Activated CD8-positive, alpha-beta T cell treated with anti-CD3 and anti-CD28 coated beads for 36 hours (primary cell): Measurements from ENCODE around the gene LINC01488. TPM values are rescaled to one million over a fixed set of nuclear protein-coding genes. Genes with fewer than 3 reads are reported as not detected.

Source experiments
- ATAC-seq: fragments of 200-7000 bp; cut with Tn5 transposase; one replicate; pipeline ENCODE4 v1.10.0; 2021; ENCODE audit warnings: mild to moderate bottlenecking, moderate library complexity
- CTCF ChIA-PET: fragments of 350-600 bp; sonication (Branson Sonifier 250); formaldehyde crosslinking; loops from one replicate; lab custom pipeline; 2021; ENCODE audit warnings: antibody characterized with exemption; lab: Charles Lee
- POLR2A ChIA-PET: fragments of 350-600 bp; sonication (Branson Sonifier 250); formaldehyde crosslinking; loops from one replicate; lab custom pipeline; 2021; ENCODE audit warnings: antibody characterized with exemption; lab: Charles Lee
- DNase-seq: peaks from one replicate; pipeline ENCODE4 v3.0.0-alpha.2; 2020
- H3K27ac Mint-ChIP-seq: one replicate; pipeline ENCODE4 v1.8.0; 2021; ENCODE audit warnings: mild to moderate bottlenecking, mixed read lengths
- H3K27me3 Mint-ChIP-seq: one replicate; pipeline ENCODE4 v1.8.0; 2021; ENCODE audit warnings: mixed read lengths
- H3K36me3 Mint-ChIP-seq: one replicate; pipeline ENCODE4 v1.8.0; 2021; ENCODE audit warnings: low read depth, mixed read lengths
- H3K4me1 Mint-ChIP-seq: one replicate; pipeline ENCODE4 v1.8.0; 2021; ENCODE audit warnings: low read depth, mixed read lengths
- H3K4me3 Mint-ChIP-seq: one replicate; pipeline ENCODE4 v1.8.0; 2021; ENCODE audit warnings: mild to moderate bottlenecking, moderate library complexity, mixed read lengths
- H3K9me3 Mint-ChIP-seq: one replicate; pipeline ENCODE4 v1.8.0; 2021; ENCODE audit warnings: mixed read lengths
- intact Hi-C: fragments of 100-400 bp; cut with micrococcal nuclease; formaldehyde crosslinking; loops from one replicate; pipeline ENCODE4 v1.10.0; 2022
- total RNA-seq, 2 experiments: library from RNA; stranded (reverse); gene quantifications; one replicate each; pipeline ENCODE4 v1.2.3, GENCODE V29; 2021
- TF ChIP-seq, protein P1 (sequence below): fragments of 200-600 bp; IDR thresholded peaks from one replicate; pipeline ENCODE4 v1.8.0; 2022; ENCODE audit warnings: antibody characterized with exemption, mild to moderate bottlenecking

The LINC01488 gene
- total RNA-seq, 2 experiments from 2014 or later: not detected

DNA sequence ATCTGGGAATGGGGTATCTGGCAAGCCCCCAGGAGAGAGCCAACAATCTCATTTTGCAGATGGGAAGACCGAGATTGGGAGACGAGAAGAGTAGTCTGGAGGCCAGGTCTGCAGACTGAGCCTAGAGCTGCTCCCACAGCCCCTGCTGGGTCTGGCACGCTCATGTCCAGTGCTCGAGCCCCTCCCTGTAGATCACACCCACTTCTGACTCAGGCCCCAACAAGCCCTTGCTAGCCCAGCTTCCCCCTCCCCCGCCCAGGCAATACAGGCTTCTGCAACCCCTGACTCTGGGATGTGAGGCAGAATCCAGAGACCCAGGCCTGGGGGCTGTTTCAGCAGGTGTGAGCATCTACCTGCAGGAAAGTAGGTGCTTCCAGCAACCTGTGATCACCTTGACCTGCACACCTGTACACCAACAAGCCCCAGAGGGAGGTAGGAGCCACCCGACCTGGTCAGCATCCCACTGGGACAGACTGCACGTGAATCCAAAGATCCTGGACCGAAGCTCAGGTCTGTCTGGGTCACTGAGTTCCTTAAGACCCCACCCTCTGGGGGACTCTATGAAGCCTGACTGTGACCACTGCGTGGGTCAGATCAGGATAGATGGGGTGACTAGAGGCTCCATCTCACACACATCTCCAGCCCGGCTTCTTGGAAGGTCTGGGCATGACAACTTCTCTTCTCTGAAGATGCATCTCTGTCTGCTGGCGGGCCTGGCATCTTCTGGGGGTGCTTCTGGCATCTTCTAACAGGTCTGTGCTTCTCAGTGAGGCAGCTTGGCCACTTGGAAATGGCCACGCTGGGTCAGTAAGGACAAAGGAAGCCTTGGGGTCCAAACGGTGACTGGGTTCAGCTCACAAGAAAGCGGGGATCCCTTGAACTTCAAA, 29.3 kb downstream of the LINC01488 start:
- TF ChIP-seq, protein P1, sequence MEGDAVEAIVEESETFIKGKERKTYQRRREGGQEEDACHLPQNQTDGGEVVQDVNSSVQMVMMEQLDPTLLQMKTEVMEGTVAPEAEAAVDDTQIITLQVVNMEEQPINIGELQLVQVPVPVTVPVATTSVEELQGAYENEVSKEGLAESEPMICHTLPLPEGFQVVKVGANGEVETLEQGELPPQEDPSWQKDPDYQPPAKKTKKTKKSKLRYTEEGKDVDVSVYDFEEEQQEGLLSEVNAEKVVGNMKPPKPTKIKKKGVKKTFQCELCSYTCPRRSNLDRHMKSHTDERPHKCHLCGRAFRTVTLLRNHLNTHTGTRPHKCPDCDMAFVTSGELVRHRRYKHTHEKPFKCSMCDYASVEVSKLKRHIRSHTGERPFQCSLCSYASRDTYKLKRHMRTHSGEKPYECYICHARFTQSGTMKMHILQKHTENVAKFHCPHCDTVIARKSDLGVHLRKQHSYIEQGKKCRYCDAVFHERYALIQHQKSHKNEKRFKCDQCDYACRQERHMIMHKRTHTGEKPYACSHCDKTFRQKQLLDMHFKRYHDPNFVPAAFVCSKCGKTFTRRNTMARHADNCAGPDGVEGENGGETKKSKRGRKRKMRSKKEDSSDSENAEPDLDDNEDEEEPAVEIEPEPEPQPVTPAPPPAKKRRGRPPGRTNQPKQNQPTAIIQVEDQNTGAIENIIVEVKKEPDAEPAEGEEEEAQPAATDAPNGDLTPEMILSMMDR: no peak
- Mint-ChIP-seq H3K4me1 (peaks cover 6% of the 10 kb centered on the region), H3K36me3 (no peaks in the 10 kb centered on the region), H3K27me3 (peaks cover 5% of the 10 kb centered on the region), H3K27ac (no peak overlapping the region), H3K4me3 (no peak overlapping the region), H3K9me3 (peaks cover 2% of the 10 kb centered on the region)
- ChIA-PET POLR2A (no interaction called here), CTCF (no interaction called here)
- ATAC-seq: no peak
- no peak for DNase-seq
- intact Hi-C loops: no loop called here

DNA sequence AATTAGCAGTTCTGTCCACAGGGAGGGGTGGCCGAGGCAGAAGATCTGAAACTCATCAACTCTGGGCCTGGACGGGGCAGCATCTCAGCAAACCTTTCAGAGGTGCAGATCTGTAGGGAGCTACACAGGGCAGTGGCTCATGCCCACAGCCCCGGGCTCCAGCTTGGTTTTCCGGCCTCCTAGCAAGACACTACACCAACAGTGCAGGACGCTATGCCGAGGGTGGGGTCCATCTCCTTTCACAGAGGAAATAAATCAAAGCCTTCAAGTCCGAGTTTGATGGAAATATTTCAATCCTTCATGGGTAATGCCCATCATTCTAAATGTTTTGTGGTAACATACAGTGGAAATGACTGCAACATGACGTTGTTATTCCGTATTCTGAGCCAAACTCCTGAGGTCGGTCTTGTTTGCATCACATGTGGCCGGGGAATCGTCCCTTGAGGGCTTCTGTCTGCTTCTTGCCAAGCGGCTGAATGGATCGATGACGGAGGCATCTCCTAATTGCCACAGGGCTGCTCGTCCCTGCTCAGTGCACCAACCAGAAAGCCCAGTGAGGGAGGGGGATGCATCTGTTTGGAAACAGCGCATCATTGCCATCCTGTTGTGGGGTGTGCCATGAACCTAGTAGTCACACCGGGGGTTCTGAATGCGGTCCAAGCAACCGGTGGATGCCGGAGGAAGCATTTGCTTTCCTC, 30.0 kb downstream of the LINC01488 start:
- intact Hi-C loops: no loop called here
- H3K9me3 Mint-ChIP-seq: peaks cover under 1% of the 10 kb centered on the region
- peaks cover under 1% of the 10 kb centered on the region for H3K27me3 Mint-ChIP-seq
- DNase-seq (no peak), ATAC-seq (no peak)
- H3K4me1 Mint-ChIP-seq: peaks cover 6% of the 10 kb centered on the region
- TF ChIP-seq, protein P1: no peak
- ChIA-PET CTCF (no interaction called here), POLR2A (no interaction called here)
- no peak overlapping the region for H3K27ac Mint-ChIP-seq
- H3K36me3 Mint-ChIP-seq: no peaks in the 10 kb centered on the region
- H3K4me3 Mint-ChIP-seq: no peak overlapping the region

DNA sequence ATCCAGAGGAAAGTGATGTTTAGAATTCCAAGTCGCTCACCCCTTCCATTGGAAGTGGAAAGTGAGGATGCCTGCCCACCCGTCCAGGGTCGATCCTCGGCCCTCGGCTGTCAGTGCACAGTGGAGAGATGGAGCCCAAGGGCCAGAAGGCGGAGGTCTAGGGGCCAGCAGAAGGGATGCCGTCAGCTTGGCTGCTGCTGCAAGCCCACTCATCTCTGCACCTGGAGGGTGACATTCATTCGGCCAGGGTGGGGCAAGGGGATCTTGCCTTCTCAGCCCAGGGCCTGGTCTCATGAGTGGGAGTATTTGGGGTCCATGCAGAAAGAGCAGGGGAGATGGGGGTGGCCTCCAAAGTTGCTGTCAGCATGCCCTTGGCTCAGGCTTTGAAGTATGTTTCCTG, 30.7 kb downstream of the LINC01488 start:
- no peaks in the 10 kb centered on the region for H3K36me3 Mint-ChIP-seq
- POLR2A ChIA-PET: no interaction called here
- peaks cover 6% of the 10 kb centered on the region for H3K4me1 Mint-ChIP-seq
- intact Hi-C loops: no loop called here
- TF ChIP-seq, protein P1: no peak
- CTCF ChIA-PET: no interaction called here
- H3K9me3 Mint-ChIP-seq: no peaks in the 10 kb centered on the region
- H3K4me3 Mint-ChIP-seq: no peak overlapping the region
- H3K27me3 Mint-ChIP-seq: peaks cover under 1% of the 10 kb centered on the region
- DNase-seq: no peak
- H3K27ac Mint-ChIP-seq: no peak overlapping the region
- no peak for ATAC-seq

DNA sequence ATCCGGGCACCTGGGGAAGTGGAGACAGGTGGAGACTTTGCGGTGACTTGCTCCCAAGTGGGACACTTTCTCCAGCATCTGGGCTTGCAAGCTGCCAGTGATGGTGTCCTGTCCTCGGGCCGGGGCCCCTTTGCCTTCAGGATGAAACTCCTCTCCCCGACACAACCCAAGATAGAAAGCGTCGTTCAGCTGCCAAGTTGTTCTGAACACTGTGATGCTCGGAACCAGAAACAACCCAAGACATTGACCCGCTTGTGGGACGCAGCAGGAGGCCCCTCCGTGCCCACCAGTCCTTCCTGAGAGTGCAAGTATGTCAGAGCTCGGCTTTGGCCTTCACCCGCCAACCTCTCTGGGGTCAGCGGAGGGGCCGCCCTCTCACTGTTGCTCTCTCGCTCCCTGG, 31.3 kb downstream of the LINC01488 start:
- Mint-ChIP-seq H3K9me3 (no peaks in the 10 kb centered on the region), H3K4me1 (peaks cover 6% of the 10 kb centered on the region), H3K36me3 (no peaks in the 10 kb centered on the region), H3K4me3 (no peak overlapping the region), H3K27ac (no peak overlapping the region), H3K27me3 (peaks cover 2% of the 10 kb centered on the region)
- intact Hi-C loops: no loop called here
- ATAC-seq: no peak
- TF ChIP-seq, protein P1: no peak
- ChIA-PET POLR2A (no interaction called here), CTCF (no interaction called here)
- no peak for DNase-seq

DNA sequence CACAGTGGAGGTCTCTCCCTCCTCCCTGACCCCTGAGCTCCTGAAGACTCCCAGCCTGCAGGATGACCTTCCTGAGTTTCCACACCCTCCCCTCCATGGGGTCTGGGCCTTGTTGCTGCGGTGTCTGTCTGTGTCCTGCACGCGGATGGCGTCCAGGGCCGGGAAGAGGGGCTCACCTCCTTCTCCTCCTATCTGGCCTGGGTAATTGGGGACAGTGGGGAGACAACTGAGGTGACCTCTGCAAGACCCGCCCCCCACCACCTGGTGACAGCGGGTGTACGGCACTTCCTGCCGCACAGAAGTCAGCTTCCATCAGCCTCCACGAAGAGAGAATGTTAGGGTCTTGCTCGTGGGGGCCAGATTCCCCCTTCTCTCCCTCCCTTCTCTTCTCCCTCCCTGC, 31.7 kb downstream of the LINC01488 start:
- peaks cover 2% of the 10 kb centered on the region for H3K9me3 Mint-ChIP-seq
- no peak for DNase-seq
- TF ChIP-seq, protein P1: no peak
- H3K4me3 Mint-ChIP-seq: no peak overlapping the region
- ChIA-PET CTCF (no interaction called here), POLR2A (no interaction called here)
- ATAC-seq: no peak
- H3K27me3 Mint-ChIP-seq: peaks cover 3% of the 10 kb centered on the region
- H3K27ac Mint-ChIP-seq: no peak overlapping the region
- no peaks in the 10 kb centered on the region for H3K36me3 Mint-ChIP-seq
- H3K4me1 Mint-ChIP-seq: peaks cover 6% of the 10 kb centered on the region
- intact Hi-C loops: no loop called here
